IPS-NIHi11 (cell line): ENCODE results near the gene ARHGEF28.

Experiments
- DNase-seq: peaks from one replicate; pipeline ENCODE4 v3.0.0; 2012; ENCODE audit warnings: mixed read lengths, low spot score

The ARHGEF28 gene

DNA sequence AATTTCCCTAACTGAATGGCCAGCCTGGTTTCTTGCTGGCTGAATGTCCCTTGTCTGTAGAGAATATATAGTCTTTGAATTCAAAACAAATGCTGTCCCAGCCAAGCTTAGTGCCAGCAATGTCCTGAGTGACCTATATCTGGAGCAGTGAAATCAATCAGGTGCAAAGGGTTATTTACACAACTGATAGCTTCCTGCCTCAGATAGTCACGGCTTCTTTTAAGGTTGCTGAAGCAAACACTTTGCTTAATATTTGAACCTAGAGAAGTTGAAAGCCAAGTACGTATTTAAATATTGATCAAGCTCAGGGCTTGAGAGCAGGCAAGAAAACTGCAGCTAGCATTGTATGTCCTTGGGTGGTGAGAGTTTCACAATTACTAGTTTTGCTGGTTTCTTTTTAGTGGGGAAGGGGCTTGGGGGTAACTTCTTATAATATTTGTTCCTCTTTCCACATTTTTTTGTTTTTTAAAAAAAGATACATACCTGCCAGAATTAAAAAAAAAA is 2.0 kb upstream of the ARHGEF28 start:
- DNase-seq, result no peak

DNA sequence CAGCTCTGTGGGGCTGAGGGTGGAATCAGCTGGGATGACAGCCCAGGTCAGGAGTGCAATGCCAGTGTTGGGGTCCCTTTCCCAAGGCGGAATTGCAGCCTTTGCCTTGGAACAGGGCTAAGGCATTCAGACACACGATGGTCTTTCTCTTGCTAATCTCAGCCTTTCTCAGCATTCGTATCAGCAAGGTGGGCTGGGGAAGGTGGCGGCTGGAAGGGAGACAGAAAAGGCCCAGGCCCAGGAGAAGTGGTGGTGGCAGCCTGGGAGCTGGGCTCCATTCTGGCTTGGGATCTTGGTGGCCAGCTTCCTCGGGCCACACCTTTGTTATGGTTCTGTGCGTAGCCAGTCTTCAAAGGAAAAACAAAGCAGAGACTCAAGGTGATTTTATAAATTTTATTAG is 1.1 kb upstream of the ARHGEF28 start:
- DNase-seq, result peak; percentile 42

DNA sequence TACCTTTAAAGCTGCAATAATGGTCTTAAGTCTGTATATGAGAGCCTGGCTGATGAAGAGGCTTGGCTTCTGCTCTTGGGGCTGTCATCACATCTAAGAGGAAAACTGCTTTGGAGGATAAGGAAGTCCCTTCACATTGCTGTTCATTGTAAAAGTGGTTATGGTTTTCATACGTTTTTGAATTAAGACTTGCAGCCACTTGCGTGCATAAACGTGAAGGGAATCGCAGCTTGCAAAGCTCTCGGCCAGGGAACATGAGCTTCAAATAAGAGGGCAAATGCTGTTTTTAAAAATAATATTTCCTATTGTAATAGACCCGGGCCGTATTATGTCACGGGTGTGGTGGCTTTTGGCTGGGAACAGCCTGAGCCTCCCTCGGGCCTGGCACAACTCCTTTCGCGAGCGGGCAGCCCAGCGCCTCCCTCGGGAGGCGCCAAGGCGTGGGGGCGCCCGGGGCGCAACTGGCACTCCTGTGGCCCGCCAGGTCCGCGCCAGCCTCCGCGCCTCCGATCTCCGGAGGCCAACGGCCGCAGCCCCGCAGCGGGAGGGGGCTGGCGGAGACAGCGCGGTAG is 538 bp upstream of the ARHGEF28 start:
- DNase-seq, result no peak

DNA sequence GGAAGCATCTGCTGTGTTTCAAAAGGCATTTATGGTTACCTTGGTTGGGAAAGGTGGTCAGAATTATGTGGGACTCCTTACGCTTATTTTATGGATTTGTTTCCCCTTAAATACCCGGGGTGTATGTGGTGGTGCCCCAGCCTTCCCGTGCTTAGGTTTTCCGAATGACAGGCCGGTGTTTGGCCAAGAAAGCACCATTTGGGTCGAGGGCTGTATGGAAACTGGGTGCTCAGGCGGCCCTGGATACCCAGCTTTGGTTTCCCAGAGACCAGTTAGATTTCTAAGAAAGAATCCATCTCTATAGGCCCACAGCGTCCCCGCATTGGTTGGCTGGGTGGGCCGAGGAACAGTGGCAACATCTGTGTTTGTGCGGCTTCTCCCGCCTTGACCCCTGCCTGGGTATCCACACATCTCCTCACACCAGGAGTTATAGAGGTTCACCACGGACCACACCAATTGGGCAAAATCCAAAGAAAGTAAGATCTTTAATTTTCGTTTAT is 868 bp downstream of the ARHGEF28 start:
- no peak for DNase-seq

DNA sequence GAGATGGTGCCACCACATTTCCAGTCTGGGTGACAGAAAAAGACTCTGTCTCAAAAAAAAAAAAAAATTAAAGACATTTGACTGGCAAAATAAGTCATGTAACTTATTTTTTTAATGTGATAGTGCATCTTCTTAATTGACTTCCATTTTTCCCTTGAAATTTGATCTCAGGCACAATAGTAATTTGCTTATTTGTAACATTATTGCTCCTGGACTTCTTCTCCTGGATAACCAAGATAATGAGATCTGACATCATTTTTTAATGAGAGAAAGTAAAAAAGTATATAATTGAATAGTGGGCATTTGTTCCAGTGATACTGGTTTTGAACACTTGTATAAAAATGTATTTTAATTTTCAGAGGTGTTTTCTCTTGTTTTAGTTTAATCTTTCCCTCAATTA is 3.5 kb downstream of the ARHGEF28 start:
- DNase-seq, result no peak

DNA sequence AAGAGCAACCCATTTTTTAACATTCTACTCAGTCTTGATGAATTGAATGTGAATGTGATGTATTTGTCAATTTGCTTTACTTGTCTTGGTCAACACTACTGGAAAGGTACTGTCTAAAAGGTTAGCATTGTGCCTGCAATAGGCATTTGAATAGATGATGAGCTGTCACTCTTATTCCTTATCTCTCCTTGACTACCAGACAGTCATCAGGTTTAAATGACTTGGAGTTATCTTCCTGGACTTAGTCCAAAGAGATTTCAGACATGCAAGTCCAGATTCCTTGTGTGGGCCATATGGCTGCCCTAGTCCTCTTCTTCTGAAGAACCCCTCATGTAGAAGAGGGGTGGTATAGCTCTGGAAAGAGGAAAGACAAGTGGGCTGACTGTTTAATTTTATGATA is 4.8 kb downstream of the ARHGEF28 start:
- no peak for DNase-seq

DNA sequence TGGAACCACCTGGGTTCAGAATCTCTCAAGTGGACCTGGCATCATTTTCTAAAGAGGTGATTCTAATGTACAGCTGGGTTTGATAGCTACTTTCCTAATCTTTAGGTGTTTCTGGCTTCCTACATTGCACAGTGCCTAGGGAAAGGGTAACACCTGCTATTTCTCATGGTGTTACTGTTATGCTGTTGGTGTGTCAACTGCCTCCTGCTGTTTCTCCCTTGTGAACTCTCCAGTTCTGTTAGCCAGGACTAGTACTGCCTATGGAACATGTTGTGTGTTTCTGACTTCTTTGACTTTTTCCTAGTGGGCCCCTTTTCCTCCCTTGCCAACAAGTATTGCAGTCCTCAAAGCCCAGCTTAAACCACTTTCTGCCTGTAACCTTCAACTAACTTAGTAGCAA is 5.5 kb downstream of the ARHGEF28 start:
- no peak for DNase-seq

DNA sequence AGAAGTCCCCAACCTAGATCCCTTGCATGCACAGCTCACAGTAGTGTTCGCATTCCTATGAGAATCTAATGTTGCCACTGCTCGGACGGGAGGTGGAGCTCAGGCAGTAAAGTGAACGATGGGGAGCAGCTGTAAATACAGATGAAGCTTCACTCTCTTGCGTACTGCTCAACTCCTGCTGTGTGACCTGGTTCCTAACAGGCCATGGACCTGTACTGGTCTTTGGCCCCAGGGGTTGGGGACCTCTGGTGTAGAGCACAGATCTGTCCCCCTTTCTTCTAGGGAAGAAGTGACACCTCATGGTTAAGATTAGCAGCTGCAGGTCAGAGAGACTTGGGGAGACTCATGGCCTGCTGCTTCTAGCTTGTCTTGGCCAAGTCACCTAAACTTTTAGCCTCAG is 7.1 kb downstream of the ARHGEF28 start:
- DNase-seq, result no peak

DNA sequence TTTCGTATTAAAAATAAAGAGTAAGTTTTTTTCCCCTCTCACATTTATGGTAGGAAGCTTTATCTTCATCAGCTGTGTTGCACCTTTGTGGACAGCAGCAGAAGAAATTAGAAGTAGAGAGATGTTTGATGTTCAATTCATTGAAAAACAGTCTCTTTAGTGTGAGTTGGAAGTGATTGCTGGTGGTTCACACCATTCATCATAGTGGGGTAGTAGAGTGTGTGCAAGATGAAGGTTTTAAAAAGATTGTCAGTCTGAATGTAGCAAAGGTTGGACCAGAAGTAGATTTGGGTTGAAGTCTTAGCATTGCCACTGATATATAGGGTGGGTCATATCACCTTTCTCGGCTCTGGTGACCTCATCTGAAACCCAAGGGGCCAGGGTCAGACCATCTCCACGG is 10.4 kb downstream of the ARHGEF28 start:
- DNase-seq, result no peak

DNA sequence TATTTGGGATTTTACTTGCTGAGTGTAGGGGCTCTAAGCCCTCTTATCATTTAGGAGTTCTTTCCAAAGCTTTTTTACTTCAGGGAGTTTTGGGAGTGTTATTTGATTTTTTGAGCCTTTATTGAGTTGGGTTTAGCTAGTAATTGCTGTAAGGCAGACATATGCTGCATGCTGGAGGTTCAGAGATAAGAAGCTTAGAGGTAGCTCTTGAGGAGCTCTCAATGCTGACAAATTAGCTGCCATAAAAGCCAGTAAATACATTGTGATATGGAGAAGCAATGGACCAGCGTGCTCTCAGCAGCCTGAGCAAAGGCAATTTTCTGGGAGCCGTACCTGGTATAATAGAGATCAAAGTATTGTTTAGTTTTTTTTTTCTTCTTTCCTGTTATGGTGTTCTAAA is 11.6 kb downstream of the ARHGEF28 start:
- no peak for DNase-seq

DNA sequence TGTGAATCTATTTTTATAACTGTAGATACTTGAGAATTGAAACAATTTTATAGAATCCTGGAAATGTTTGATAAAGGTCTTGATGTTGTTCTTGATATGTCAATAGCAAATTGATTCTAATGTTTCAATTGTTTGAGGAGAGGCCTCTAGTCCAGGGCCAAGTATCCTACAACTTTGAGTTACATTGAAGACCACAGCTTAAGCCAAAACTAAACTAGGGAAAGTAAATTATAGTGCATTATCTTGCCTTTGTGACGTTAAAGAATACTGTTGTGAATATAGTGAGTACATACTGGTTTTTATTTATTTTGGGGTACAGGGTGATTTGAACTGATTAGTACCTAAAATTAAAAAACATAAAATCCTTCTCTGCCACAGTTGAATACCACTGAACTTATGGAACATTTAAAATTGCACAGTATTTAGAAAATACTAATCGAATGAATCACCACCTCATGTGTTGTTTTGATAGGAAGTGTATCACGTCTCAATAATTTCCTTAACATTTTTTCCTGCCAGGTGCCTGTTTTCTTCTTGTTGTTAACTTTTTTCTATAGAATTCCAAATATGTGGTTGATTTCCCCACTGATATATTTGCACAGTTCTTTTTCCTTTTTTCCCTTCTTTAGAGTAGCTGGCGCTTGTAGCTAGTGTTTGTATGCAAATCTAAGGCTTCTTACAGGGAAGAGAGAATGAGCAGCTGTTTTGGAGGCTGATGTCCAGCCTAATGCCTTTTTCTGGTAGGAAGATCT is 12.5 kb downstream of the ARHGEF28 start:
- DNase-seq, result no peak

DNA sequence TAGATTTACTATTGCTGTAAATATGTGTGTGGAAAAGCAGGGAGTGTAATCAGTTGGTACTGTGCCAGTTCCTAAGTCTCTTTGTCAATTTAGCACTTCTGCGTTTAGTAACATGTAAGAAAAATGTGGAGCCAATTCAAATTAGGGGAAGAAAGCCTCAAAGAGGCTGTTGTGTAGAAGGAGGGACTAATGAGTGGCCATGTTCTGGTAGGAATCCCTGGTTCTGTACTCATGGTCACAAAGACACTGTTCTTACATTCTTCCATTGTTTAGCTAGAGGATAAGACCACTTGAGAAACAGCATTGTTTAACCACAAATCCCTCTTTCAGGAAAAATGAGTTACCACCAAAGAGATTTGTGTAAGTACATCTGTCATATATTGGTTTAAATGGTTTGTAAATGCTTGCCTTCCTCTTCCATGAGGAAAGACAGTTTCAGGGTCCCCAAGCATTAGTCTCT is 14.9 kb downstream of the ARHGEF28 start:
- DNase-seq, result no peak

DNA sequence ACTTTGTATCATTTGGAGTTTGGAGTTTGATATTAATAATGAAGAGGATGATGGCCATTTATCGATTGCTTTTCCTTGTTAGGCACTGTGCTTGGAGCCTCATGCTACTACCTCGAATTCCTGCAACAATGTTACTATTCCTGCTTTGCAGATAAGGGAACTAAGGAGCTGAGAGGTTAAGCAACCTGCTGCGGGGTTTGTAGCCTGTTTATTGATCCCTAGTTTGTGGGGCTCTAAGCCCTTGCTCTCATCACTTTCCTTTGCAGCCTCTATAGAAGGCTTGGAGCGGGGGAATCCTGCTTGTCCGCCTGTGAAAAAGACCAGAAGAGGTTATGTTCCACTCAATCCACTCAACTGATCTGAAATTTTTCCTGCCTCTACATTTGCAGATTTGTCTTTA is 15.8 kb downstream of the ARHGEF28 start:
- DNase-seq, result no peak

DNA sequence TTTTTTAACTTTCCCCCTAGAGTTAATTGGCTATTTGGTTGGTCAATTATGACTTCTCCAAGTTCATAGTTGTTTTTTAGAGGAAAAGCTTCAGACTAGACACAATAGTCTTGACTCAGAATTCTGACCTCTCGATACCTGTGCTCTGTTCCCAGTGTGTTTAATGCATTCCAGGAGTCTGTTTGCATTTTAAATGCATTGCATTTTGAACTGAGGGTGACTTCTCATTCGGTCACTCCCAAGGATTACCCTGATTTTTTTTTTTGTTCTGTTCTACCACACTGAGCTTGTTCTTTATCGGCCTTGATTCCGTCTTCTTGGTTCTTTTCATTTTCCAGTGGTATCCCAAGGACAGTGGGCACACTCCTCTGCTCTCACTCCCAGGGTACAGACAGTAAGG is 16.3 kb downstream of the ARHGEF28 start:
- no peak for DNase-seq

DNA sequence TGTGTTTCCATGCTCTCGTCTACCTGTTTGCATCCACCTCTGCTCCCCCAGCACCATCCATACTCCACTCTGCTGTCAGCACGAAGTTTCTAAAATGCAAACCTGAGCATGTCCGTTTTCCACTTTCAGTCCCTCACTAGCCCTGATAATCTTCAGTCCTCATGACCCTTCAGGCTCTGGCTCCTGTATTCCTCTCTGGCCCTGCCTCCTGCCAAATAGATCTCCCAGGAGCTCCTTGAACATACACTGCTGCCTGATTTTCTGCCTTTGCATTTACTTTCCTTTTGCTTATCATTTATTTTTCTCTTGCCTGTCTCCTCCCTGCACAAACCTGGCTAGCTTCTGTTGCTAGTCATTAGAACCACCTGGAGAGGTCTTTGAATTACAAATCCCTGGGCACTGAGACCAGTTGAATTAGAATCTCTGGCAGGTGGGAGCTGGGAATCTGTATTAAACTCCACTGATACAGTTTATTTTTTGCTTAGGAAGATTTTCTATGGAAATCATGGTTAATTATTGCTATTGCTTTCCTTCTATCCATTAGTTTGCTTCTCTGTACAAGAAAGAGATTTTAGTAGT is 18.5 kb downstream of the ARHGEF28 start:
- no peak for DNase-seq

DNA sequence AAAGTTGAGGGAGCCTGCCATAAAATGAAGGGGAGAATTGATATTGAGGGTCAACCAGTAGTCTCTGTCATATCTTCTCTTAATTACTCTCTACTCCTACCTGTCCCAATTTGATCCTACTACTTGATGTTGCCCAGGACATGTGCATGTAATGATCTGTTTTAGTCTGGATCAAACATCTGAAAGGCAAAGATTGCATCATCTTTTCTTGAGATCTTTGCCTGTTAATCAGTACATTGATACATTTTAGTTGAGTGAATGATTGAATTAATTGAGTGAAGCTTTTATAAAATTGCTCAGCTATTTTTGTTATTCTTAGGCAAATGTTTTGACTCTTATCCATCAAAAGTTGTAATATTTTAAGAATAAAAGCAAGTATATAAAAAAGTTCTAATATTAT is 21.7 kb downstream of the ARHGEF28 start:
- no peak for DNase-seq

DNA sequence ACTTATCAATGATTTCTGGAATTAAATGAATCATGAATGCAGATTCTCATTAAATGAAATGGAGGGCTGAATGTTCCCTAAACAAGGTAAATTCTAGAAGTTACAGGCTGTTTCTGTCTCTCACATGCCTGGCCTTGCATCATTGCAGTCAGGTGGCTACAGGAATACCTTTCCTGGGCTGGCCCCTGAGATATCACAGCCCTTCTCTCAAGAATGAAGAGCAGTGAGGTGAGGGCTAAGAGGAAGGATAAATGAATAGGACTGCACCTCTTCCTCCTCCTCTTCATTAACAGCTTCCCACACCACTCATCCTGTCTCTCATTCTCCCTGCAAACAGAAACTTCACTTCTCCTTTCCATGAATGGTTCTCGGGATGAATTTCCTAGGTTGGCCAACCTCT is 22.5 kb downstream of the ARHGEF28 start:
- no peak for DNase-seq

DNA sequence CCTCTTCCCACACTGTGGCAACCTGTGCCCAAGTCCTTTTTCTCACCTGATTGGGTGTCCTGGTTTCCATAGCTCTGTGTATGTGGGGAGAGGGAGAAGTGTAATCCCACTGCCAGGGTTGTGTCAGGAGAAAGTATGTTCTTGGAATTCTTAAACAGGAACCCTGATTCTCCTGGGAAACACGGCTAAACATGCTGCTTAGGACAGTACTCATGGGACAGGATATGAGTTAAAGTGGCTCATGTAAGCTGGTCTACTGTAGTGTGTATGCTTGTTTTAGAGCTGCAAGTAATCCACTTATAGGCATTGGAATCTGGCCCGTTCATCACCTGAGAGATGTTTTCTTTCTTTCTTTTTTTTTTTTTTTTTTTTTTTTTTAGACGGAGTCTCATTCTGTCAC is 23.9 kb downstream of the ARHGEF28 start:
- DNase-seq, result no peak

DNA sequence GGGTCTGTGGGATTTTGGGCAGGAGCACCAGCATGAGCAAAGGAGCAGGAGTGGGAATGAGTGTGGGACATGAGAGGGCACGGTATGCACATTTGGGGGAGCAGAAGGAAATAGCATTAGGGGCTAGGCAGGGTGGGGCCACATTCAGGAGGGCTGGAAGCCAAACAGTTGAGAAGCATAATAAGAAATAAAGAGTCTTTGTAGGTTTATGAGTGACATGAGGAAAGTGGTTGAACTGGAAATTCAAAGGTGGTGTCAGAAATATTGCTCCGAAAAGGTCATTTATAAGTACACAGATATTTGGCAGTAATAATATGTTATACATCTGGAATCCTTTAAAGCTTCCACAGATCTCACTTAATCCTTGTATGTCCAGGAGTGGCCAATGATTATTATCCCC is 26.4 kb downstream of the ARHGEF28 start:
- DNase-seq, result no peak

DNA sequence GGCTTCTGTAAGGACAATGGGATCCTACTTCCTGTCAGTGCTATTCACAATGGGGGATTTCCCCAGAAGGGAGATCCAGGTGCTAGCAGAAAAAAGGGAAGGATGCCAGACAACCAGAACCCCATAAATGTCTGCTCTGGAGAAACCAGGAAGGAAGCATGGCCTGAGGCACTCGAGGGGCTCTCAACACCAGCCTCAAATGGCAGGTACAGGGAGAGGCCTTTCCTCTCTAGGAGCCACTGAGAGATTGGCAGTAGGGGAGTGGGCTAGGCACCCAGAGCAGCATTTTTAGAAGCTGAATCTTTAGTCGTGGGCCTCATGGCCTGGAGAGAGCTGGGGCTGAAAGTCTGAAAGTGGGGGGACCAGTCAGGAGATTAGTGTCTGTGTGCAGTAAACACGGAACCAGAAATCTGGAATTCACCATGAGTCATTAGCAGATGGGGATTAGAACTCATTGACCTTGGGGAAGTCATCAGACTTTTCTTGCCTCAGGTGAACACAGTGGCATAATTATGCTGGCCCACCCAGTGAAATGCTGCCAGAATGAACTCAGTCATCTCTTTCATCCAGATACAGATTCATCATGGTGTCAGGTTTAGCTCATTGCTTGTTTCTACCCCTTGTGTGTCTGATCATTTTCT is 28.3 kb downstream of the ARHGEF28 start:
- DNase-seq, result no peak

DNA sequence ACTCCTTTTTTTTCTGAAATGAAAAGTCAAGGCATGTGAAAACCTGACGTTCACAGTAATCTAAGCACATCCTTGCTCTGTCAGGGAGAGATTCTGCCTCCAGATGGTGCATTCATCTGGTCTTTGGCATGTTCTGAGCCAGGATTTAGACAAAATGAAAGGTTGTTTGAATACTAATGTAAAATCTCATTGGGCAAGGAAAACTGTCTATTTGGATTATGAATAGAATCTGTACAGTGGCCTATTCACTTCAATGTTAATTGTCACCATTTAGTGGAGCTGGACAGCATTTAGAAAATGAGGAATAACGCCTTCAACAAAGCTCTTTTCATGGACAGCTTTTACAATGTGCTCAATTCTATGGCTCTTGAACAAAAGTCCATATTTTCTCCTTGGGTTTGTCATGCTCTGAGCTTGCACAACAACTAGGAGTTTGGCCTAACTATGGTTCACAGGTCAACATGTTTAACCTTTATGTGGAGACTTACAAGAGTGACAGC is 28.9 kb downstream of the ARHGEF28 start:
- no peak for DNase-seq

DNA sequence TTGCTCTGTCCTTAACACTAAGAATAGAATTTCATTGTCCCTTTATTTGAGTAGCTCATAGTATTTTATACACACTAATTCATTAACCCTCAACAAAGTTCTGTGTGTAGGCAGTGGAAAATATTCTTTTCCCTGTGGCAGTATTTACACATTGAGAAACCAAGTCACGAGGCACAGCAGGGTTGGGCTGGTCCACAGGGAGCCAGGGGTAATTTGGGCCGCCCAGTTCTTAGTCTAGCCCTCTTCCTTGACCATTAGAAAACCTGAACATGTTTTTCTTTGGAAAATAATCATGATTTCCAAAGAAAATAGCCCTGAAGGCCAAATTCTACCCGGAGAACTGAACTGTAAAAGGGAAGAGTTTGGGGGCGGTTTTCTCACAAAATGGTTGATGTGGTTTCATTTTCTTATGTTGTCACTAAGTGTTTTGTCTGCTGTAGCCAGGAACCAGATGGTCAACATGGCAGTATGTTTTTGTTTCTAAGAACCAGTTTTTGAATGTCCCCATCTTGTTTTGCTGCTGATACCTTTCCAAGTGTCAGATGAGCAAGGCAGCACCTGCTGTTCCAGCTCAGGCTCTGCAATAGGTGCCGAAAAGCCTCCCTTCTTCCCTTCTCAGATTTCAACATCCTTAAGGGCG is 29.6 kb downstream of the ARHGEF28 start:
- DNase-seq, result no peak
